GM18505 (cell line): ENCODE data around the gene KRT86.

ENCODE experiments used
- ATAC-seq: cut with Tn5 transposase; IDR thresholded peaks from one replicate; pipeline ENCODE4 v1.9.1; 2021; ENCODE audit not compliant: unreplicated experiment
- POLR2A ChIP-seq: IDR thresholded peaks from 4 replicates; pipeline ENCODE4 v1.6.1; 2011; ENCODE audit warnings: borderline replicate concordance; ENCODE audit not compliant: insufficient read depth, insufficient read length; ENCODE audit errors: extremely low read depth

The KRT86 gene

DNA sequence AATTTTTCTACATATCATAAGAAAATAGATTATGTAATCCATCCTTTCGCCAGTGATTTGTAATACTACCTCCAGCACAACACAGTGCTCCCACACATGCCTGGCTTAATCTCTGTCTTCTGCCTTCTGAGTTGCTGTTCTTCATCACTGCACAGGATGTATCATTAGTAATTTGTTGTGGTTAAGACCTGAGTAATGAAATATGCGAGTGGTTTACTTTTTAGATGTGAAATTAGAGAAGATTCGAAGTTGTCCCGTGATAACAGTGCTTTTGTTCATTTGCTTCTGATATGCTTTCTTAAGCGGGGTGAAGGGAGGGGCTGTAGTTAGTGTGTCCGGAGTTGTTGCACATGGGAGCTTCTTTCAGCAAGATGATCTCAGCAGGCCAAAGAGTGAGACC, 74.8 kb downstream of the KRT86 start:
- ATAC-seq: no peak
- no peak for TF ChIP-seq POLR2A

- no peak for TF ChIP-seq POLR2A
- ATAC-seq: no peak
Observed at GRCh38 chr12:52350021-52350620, 75.7 kb downstream of the KRT86 start.

- no peak for ATAC-seq
- TF ChIP-seq POLR2A: no peak
Observed at GRCh38 chr12:52350786-52351185, 76.3 kb downstream of the KRT86 start.

DNA sequence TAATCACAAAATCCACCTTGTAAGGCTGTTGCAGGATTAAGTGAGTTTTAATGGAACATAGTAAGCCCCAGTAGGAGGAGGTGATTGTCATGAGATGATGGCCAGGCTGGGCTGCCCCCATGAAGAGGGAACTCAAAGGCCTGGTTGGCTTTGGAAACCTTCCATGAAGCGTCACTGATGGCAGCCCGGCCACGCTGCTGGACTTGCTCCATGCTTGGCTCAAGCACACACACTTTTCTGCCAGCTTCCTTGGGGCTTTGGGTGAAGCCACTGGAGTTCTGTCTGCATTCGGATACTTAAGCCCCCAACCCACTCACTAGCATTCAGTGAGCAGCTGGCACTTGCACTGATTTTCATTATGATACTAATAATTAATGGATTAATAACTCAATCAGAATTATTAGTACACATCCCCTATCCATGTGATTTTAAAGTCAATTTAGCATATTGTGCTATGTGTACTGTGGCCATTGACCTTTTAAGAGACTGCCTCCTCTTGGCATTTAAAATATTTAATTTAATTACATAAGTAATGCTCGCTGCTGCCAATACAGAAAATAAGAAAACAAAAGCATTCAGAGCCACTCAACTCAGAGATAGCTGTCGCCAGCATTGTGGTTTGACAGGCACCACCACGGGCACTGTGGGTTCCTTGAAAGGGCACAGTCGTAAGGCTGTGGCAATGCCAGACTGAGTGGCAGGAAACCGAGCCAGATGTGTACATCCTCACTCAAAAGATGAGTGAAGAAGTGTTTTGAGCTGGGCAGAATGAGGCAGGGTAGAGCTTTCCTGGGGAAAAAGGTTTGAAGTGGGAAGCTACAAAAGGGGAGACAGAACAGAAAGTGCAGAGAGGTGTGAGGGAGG, 77.0 kb downstream of the KRT86 start:
- no peak for TF ChIP-seq POLR2A
- ATAC-seq: no peak

- no peak for ATAC-seq
- no peak for TF ChIP-seq POLR2A
Observed at GRCh38 chr12:52352951-52353350, 78.5 kb downstream of the KRT86 start.

- no peak for TF ChIP-seq POLR2A
- ATAC-seq: no peak
Observed at GRCh38 chr12:52353766-52354165, 79.3 kb downstream of the KRT86 start.

GRCh38 chr12:52354200-52354599, 79.8 kb downstream of the KRT86 start:
- no peak for ATAC-seq
- TF ChIP-seq POLR2A: no peak

DNA sequence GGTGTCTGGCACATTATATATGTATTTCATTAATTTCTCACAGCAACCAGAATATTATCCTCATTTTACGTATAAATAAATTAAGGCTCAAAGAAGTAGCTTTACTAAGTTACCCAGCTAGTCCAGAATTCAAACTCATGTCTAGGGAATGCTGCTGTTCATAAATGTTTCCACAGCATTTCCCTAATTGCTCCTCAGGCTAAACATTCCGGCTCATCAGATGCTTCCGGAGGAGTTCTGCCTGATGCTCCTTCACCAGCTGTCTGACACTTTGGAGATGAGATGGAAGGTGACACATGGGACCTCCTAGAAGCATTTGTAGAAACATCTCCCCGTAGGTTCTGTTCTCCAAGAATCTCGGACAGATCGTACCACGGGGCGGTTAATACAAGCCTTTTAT, 80.7 kb downstream of the KRT86 start:
- TF ChIP-seq POLR2A: no peak
- ATAC-seq: no peak

DNA sequence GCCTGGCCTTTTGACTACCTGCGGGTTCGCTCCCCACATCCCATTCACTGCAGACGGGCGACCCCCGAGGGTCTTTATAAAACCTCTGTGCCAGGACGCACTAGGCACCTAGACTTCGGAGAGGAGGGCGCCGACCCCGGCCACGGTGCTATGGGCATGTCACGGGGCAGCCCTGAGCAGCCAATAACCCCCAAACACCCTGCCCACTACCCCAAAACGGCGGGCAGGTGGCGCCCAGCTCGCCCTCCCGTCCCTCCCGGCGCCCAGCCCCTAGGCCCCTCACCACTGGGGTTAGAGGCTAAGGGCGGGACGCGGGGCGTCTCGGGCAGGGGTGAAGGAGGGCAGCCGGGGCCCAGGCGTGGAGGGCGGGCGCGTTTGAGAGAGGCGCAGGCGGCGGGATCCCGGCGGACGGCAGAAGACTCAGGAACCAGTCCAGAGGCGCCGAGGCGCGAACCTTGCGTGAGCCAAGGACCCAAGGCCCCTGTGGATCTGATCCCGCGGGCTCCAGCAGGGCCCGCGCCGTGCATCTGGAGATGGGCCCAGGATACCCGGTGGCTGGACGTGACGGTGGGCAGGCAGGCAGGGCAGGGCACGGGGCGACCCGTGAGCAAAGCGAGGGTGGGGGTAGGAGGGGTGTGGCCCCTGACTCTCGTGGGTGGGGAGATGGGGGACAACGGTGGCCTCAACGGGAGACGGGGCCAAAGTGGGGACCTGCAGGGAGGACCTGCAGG, 81.8 kb downstream of the KRT86 start:
- no peak for TF ChIP-seq POLR2A
- ATAC-seq: no peak

DNA sequence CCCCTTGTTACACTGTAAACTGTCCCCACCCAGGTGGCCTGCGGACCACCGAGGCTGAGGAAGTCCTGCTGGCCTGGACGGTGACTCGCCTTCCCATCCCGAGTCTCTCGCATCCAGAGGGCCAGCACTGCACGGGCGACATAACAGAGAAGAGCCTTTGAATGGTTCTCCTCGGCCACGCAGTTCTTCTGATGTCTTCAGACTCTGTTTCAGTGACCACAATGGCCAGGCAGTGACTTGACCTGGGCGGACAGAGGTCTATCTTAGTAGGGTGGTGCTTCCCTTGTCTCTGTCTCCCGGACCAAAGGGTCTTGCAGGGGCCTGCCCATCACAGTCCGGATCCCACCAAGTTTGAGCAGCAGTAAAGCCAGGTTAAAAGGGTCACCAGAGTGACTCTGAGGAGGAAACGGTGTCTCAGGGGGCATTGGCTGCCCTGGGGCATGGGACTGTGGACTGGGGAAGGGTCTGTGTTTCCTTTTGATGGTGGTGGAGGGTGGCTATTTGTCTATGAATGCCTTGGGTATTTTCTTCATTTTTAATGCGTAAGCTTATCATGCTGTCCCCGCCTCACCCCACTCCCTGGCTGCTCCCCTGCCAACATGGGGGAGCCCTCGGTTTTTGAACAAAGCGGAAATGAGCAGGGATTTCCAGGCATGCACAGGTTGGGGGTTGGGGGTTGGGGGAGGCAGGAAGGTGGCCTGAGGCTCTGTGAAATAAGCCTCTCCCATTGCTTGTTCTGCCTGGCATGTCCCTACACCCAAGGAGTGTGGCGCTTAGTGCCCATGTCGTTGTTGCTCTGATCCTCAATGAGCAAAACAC, 82.5 kb downstream of the KRT86 start:
- no peak for ATAC-seq
- no peak for TF ChIP-seq POLR2A
